ENCODE results near the gene FILIP1.

DNA sequence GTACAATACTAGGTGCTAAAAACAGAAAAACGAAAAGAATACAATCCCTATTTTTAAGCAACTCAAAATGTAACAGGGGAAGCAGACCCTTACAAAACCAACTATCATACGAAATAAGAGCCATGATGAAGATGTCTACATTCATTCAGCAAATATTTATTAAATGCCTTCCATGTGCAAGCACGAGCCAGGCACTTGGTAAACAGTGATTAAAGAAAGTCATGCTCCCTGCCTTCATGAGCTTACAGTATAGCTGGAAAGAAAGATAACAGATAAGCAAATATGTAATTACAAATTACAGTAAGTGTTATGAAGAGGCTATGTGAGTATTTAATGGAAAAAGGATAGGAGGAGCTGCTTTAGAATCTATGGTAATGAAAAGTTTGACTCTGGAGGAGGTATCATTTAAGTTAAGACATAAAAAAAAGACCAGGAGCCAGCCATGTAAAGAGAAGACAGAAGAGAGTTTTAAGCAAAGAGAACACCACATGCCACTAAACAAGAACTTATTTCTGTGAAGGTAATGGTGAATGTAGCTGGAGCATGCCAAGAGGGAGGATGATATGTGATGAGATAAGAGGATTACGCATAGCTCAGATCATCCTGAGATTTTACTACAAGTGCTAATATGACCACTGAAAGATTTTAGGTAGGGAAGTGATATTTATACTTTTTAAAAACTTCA is 230.7 kb downstream of the FILIP1 start:
- TF ChIP-seq, protein P1, sequence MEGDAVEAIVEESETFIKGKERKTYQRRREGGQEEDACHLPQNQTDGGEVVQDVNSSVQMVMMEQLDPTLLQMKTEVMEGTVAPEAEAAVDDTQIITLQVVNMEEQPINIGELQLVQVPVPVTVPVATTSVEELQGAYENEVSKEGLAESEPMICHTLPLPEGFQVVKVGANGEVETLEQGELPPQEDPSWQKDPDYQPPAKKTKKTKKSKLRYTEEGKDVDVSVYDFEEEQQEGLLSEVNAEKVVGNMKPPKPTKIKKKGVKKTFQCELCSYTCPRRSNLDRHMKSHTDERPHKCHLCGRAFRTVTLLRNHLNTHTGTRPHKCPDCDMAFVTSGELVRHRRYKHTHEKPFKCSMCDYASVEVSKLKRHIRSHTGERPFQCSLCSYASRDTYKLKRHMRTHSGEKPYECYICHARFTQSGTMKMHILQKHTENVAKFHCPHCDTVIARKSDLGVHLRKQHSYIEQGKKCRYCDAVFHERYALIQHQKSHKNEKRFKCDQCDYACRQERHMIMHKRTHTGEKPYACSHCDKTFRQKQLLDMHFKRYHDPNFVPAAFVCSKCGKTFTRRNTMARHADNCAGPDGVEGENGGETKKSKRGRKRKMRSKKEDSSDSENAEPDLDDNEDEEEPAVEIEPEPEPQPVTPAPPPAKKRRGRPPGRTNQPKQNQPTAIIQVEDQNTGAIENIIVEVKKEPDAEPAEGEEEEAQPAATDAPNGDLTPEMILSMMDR (IDR thresholded peaks at IDR 0.05), result no peak
- TF ChIP-seq POLR2A (IDR thresholded peaks at IDR 0.05) (no peak), POLR2AphosphoS5 (IDR thresholded peaks at IDR 0.05) (no peak), EP300 (IDR thresholded peaks at IDR 0.05) (no peak)
